Trophoblast cell (in vitro differentiated cells and primary cell): ENCODE data around the gene SLC2A8.

ENCODE experiments used
- DNase-seq, 2 donors: peaks; one replicate each; pipeline ENCODE4 v3.0.0-alpha.2; 2016
- H2AFZ ChIP-seq: 2 replicates; pipeline ENCODE4 v1.6.1; 2013; ENCODE audit warnings: low read length, moderate library complexity, mild to moderate bottlenecking; ENCODE audit not compliant: insufficient read depth, poor library complexity
- H2AK5ac ChIP-seq: 2 replicates; pipeline ENCODE4 v1.6.1; 2013; ENCODE audit warnings: mild to moderate bottlenecking, low read length
- H2BK120ac ChIP-seq: 2 replicates; pipeline ENCODE4 v1.6.1; 2013; ENCODE audit warnings: low read length, mild to moderate bottlenecking, moderate library complexity; ENCODE audit not compliant: insufficient read depth, poor library complexity
- H2BK12ac ChIP-seq: 2 replicates; pipeline ENCODE4 v1.6.1; 2013; ENCODE audit warnings: mild to moderate bottlenecking, low read length, moderate library complexity
- H2BK5ac ChIP-seq: 2 replicates; pipeline ENCODE4 v1.6.1; 2013; ENCODE audit warnings: low read length, low read depth, moderate library complexity, mild to moderate bottlenecking; ENCODE audit not compliant: poor library complexity
- H3K14ac ChIP-seq: 2 replicates; pipeline ENCODE4 v1.6.1; 2013; ENCODE audit warnings: mild to moderate bottlenecking, low read length
- H3K18ac ChIP-seq: 2 replicates; pipeline ENCODE4 v1.6.1; 2013; ENCODE audit warnings: mild to moderate bottlenecking, low read length
- H3K23ac ChIP-seq: 2 replicates; pipeline ENCODE4 v1.6.1; 2013; ENCODE audit warnings: low read length
- H3K27ac ChIP-seq: 2 replicates; pipeline ENCODE4 v1.5.1; 2013; ENCODE audit warnings: low read depth, mild to moderate bottlenecking, inconsistent platforms, low read length, moderate library complexity
- H3K27me3 ChIP-seq: 2 replicates; pipeline ENCODE4 v1.6.1; 2013; ENCODE audit warnings: inconsistent platforms, mild to moderate bottlenecking, low read length, moderate library complexity; ENCODE audit not compliant: insufficient read depth
- H3K36me3 ChIP-seq, 2 experiments: 1 replicate in 1 of 2; 2 replicates in 1 of 2; pipeline ENCODE4 v1.6.1; 2013; ENCODE audit warnings: low read length in 2 of 2, mild to moderate bottlenecking in 2 of 2, moderate library complexity in 1 of 2; ENCODE audit not compliant: insufficient read depth in 2 of 2, control insufficient read depth in 1 of 2
- H3K4ac ChIP-seq: 2 replicates; pipeline ENCODE4 v1.6.1; 2013; ENCODE audit warnings: low read depth, mild to moderate bottlenecking, low read length, moderate library complexity
- H3K4me1 ChIP-seq, 2 experiments: 1 replicate in 1 of 2; 2 replicates in 1 of 2; pipeline ENCODE4 v1.6.1; 2013; ENCODE audit warnings: low read length in 2 of 2, mild to moderate bottlenecking in 2 of 2, moderate library complexity in 1 of 2; ENCODE audit not compliant: insufficient read depth in 2 of 2, control insufficient read depth in 1 of 2
- H3K4me2 ChIP-seq: 2 replicates; pipeline ENCODE4 v1.6.1; 2013; ENCODE audit warnings: inconsistent platforms, mild to moderate bottlenecking, low read length, moderate library complexity
- H3K4me3 ChIP-seq: 2 replicates; pipeline ENCODE4 v1.5.1; 2013; ENCODE audit warnings: mild to moderate bottlenecking, low read depth, low read length, inconsistent platforms
- H3K79me1 ChIP-seq: one replicate; pipeline ENCODE4 v1.6.1; 2013; ENCODE audit warnings: low read length
- H3K79me2 ChIP-seq: 2 replicates; pipeline ENCODE4 v1.6.1; 2013; ENCODE audit warnings: low read length, mild to moderate bottlenecking; ENCODE audit not compliant: control insufficient read depth, insufficient read depth, poor library complexity
- H3K9ac ChIP-seq: 2 replicates; pipeline ENCODE4 v1.6.1; 2013; ENCODE audit warnings: mild to moderate bottlenecking, low read length
- H3K9me3 ChIP-seq: 2 replicates; pipeline ENCODE4 v1.6.1; 2013; ENCODE audit warnings: low read depth, mild to moderate bottlenecking, control low read depth, inconsistent platforms, low read length; ENCODE audit not compliant: insufficient read depth
- H4K12ac ChIP-seq: 2 replicates; pipeline ENCODE4 v1.6.1; 2013; ENCODE audit warnings: low read depth, mild to moderate bottlenecking, low read length, moderate library complexity
- H4K8ac ChIP-seq: 2 replicates; pipeline ENCODE4 v1.6.1; 2013; ENCODE audit warnings: low read depth, mild to moderate bottlenecking, low read length, moderate library complexity
- H4K91ac ChIP-seq: one replicate; pipeline ENCODE4 v1.6.1; 2013; ENCODE audit warnings: low read depth, mild to moderate bottlenecking, low read length, moderate library complexity
- WGBS: extraction: QIAGEN DNeasy Blood & Tissue Kit; methylation state at CpG from one replicate; pipeline ENCODE4 v1.1.7; 2013; ENCODE audit warnings: missing lambda C conversion rate; ENCODE audit not compliant: insufficient read length, insufficient coverage; ENCODE audit errors: extremely low coverage; 5-methylcytosine and 5-hydroxymethylcytosine counted together

Gene SLC2A8

GRCh38 chr9:127422133-127422782 lies 25.3 kb downstream of the SLC2A8 start:
- H3K79me2 ChIP-seq, result peaks cover 7% of the 10 kb centered on the region
- H3K4me1 ChIP-seq, result peaks cover 4 to 14% of the 10 kb centered on the region in 2 experiments
- no peak overlapping the region for H2BK5ac ChIP-seq
- H3K14ac ChIP-seq, result no peak overlapping the region
- no peak overlapping the region for H3K9ac ChIP-seq
- no peaks in the 10 kb centered on the region for H3K27me3 ChIP-seq
- no peak overlapping the region for H3K18ac ChIP-seq
- peaks cover 0 to 2% of the 10 kb centered on the region in 2 experiments for H3K36me3 ChIP-seq
- H3K23ac ChIP-seq, result no peak overlapping the region
- WGBS, result no CpG with 5 or more reads among the region's 10 CpGs
- peaks cover 2% of the 10 kb centered on the region for H3K9me3 ChIP-seq
- H3K4me3 ChIP-seq, result no peak overlapping the region
- no peak overlapping the region for H3K4ac ChIP-seq
- H3K27ac ChIP-seq, result no peak overlapping the region
- no peak overlapping the region for H3K4me2 ChIP-seq
- no peak overlapping the region for H2BK12ac ChIP-seq
- no peak for DNase-seq
- no peak overlapping the region for H4K91ac ChIP-seq
- H2BK120ac ChIP-seq, result no peak overlapping the region
- no peak overlapping the region for H2AK5ac ChIP-seq
- H4K12ac ChIP-seq, result no peak overlapping the region
- peaks cover 8% of the 10 kb centered on the region for H3K79me1 ChIP-seq
- H4K8ac ChIP-seq, result no peak overlapping the region
- no peak overlapping the region for H2AFZ ChIP-seq

- no peak for DNase-seq
- H3K9ac ChIP-seq, result peak overlapping the region; percentile 70
- H3K79me1 ChIP-seq, result peaks cover 8% of the 10 kb centered on the region
- H3K4me3 ChIP-seq, result no peak overlapping the region
- WGBS, result no CpG with 5 or more reads among the region's 6 CpGs
- H4K12ac ChIP-seq, result no peak overlapping the region
- no peak overlapping the region for H2BK12ac ChIP-seq
- peak overlapping the region; percentile 76 for H3K4me2 ChIP-seq
- peaks cover 7% of the 10 kb centered on the region for H3K79me2 ChIP-seq
- H3K27me3 ChIP-seq, result no peaks in the 10 kb centered on the region
- H3K14ac ChIP-seq, result no peak overlapping the region
- H2AK5ac ChIP-seq, result no peak overlapping the region
- no peak overlapping the region for H4K91ac ChIP-seq
- peaks cover 2 to 12% of the 10 kb centered on the region in 2 experiments for H3K4me1 ChIP-seq
- H3K36me3 ChIP-seq, result peaks cover 0 to 2% of the 10 kb centered on the region in 2 experiments
- no peak overlapping the region for H2BK120ac ChIP-seq
- H3K18ac ChIP-seq, result no peak overlapping the region
- no peak overlapping the region for H4K8ac ChIP-seq
- no peak overlapping the region for H3K23ac ChIP-seq
- H3K27ac ChIP-seq, result no peak overlapping the region
- H3K4ac ChIP-seq, result peak overlapping the region; percentile 10
- no peak overlapping the region for H2AFZ ChIP-seq
- H2BK5ac ChIP-seq, result no peak overlapping the region
- peaks cover 2% of the 10 kb centered on the region for H3K9me3 ChIP-seq
These were observed 25.8 kb downstream of the SLC2A8 start for GRCh38 chr9:127422787-127423186.

GRCh38 chr9:127423476-127423933 lies 26.5 kb downstream of the SLC2A8 start:
- H3K79me1 ChIP-seq, result peaks cover 8% of the 10 kb centered on the region
- H3K14ac ChIP-seq, result peak overlapping the region; percentile 46
- peak overlapping the region; percentile 16 for H2BK120ac ChIP-seq
- DNase-seq, result peak in 1 of 2 donors; percentile 41
- peak overlapping the region; percentile 10 for H3K4ac ChIP-seq
- peak overlapping the region; percentile 81 for H4K8ac ChIP-seq
- H3K4me3 ChIP-seq, result peak overlapping the region; percentile 71
- H3K79me2 ChIP-seq, result peaks cover 7% of the 10 kb centered on the region
- peak overlapping the region; percentile 76 for H3K4me2 ChIP-seq
- H2AFZ ChIP-seq, result peak overlapping the region; percentile 61
- H2BK12ac ChIP-seq, result no peak overlapping the region
- H4K91ac ChIP-seq, result peak overlapping the region; percentile 46
- peak overlapping the region; percentile 71 for H4K12ac ChIP-seq
- H3K4me1 ChIP-seq, result peaks cover 2 to 12% of the 10 kb centered on the region in 2 experiments
- peaks cover 0 to 2% of the 10 kb centered on the region in 2 experiments for H3K36me3 ChIP-seq
- H2BK5ac ChIP-seq, result peak overlapping the region; percentile 70
- H3K23ac ChIP-seq, result no peak overlapping the region
- WGBS, result no CpG with 5 or more reads among the region's 9 CpGs
- H3K27me3 ChIP-seq, result no peaks in the 10 kb centered on the region
- peak overlapping the region; percentile 85 for H3K27ac ChIP-seq
- H3K18ac ChIP-seq, result no peak overlapping the region
- H3K9me3 ChIP-seq, result peaks cover 2% of the 10 kb centered on the region
- H2AK5ac ChIP-seq, result no peak overlapping the region
- peak overlapping the region; percentile 96 for H3K9ac ChIP-seq

GRCh38 chr9:127423934-127424675 lies 27.1 kb downstream of the SLC2A8 start, which contains the start of gene ZNF79:
Gene ZNF79 (plus strand): TSS chr9:127424382. CDS start chr9:127424788, 406 bp downstream.
- Histone ChIP-seq H3K79me2 (peaks cover 7% of the 10 kb centered on the region), H2AK5ac (peak within 1 kb of the TSS; percentile 55), H3K18ac (peak within 1 kb of the TSS; percentile 96), H4K91ac (peak within 1 kb of the TSS; percentile 89), H3K14ac (peak within 1 kb of the TSS; percentile 91), H3K27me3 (no peaks in the 10 kb centered on the region), H4K8ac (peak within 1 kb of the TSS; percentile 93), H2BK12ac (no peak within 1 kb of the TSS), H3K4me3 (peak within 1 kb of the TSS; percentile 97), H3K4me2 (peak within 1 kb of the TSS; percentile 76), H2BK5ac (peak within 1 kb of the TSS; percentile 93), H3K23ac (no peak within 1 kb of the TSS), H3K4me1 (peaks cover 2 to 12% of the 10 kb centered on the region in 2 experiments), H4K12ac (peak within 1 kb of the TSS; percentile 90), H3K4ac (peak within 1 kb of the TSS; percentile 85), H2BK120ac (peak within 1 kb of the TSS; percentile 70), H2AFZ (peak within 1 kb of the TSS; percentile 86), H3K36me3 (peaks cover 3 to 8% of the 10 kb centered on the region in 2 experiments), H3K79me1 (peaks cover 8% of the 10 kb centered on the region), H3K27ac (peak within 1 kb of the TSS; percentile 85), H3K9ac (peak within 1 kb of the TSS; percentile 97), H3K9me3 (peaks cover 2% of the 10 kb centered on the region)
- WGBS, result no CpG with 5 or more reads among the region's 54 CpGs
- DNase-seq, result peak; percentile 92 to 94
